HuH-7 (cell line): ENCODE results near the gene TMTC1.
"Not testable (repeated sequence)": the region's sequence is repeated elsewhere in the genome, so short reads cannot be mapped to it uniquely, and the experiment has no call there.

Experiments used
- DNase-seq: peaks from one replicate; pipeline ENCODE4 v3.0.0; 2011; ENCODE audit warnings: low spot score

TMTC1 gene

GRCh38 chr12:29783773-29784666 lies at the start of gene TMTC1:
TMTC1 (minus strand) TSS chr12:29783942; CDS start chr12:29783751, 191 bp downstream.
- DNase-seq = peak; percentile 66

GRCh38 chr12:29831173-29831572 lies 47.4 kb upstream of the TMTC1 start:
- no peak for DNase-seq

- DNase-seq = no peak
These were observed 46.6 kb upstream of the TMTC1 start for GRCh38 chr12:29830391-29830790.

- no peak for DNase-seq
These were observed 35.3 kb upstream of the TMTC1 start for GRCh38 chr12:29818916-29819623.

- DNase-seq = no peak
These were observed 33.4 kb upstream of the TMTC1 start for GRCh38 chr12:29816874-29817725.

GRCh38 chr12:29809616-29810361 lies 26.0 kb upstream of the TMTC1 start:
- not testable (repeated sequence) for DNase-seq

GRCh38 chr12:29807129-29807528 lies 23.4 kb upstream of the TMTC1 start:
- DNase-seq = no peak

GRCh38 chr12:29804019-29804418 lies 20.3 kb upstream of the TMTC1 start:
- no peak for DNase-seq

- no peak for DNase-seq
These were observed 15.8 kb upstream of the TMTC1 start for GRCh38 chr12:29799591-29799990.

- DNase-seq = no peak
These were observed 14.0 kb upstream of the TMTC1 start for GRCh38 chr12:29797565-29798355.

- peak; percentile 11 for DNase-seq
These were observed 13.1 kb upstream of the TMTC1 start for GRCh38 chr12:29796823-29797263.

GRCh38 chr12:29795715-29796114 lies 12.0 kb upstream of the TMTC1 start:
- no peak for DNase-seq

GRCh38 chr12:29794862-29795261 lies 11.1 kb upstream of the TMTC1 start:
- no peak for DNase-seq

- no peak for DNase-seq
These were observed 9.1 kb upstream of the TMTC1 start for GRCh38 chr12:29792853-29793252.

- DNase-seq = no peak
These were observed 8.4 kb upstream of the TMTC1 start for GRCh38 chr12:29792132-29792531.

GRCh38 chr12:29782871-29783772 lies 620 bp downstream of the TMTC1 start:
- DNase-seq = peak; percentile 7

- no peak for DNase-seq
These were observed 1.4 kb downstream of the TMTC1 start for GRCh38 chr12:29782285-29782870.

- no peak for DNase-seq
These were observed 2.0 kb downstream of the TMTC1 start for GRCh38 chr12:29781705-29782266.

GRCh38 chr12:29781188-29781587 lies 2.6 kb downstream of the TMTC1 start:
- no peak for DNase-seq
